Left lobe of liver (tissue), 2 donors: ENCODE data around the gene RAB44. TPM values are rescaled to one million over a fixed set of nuclear protein-coding genes. Genes with fewer than 3 reads are reported as not detected.
A peak's percentile ranks its signal among the peaks of the same experiment; 100 is the strongest.

Source experiments
- ATAC-seq: fragments of 200-7000 bp; cut with Tn5 transposase; one replicate; pipeline ENCODE4 v1.9.1; 2020; ENCODE audit warnings: mild to moderate bottlenecking, moderate library complexity
- DNase-seq: peaks from one replicate; pipeline ENCODE4 v3.0.0-alpha.2; 2020; ENCODE audit warnings: low spot score
- total RNA-seq: library from RNA; stranded (reverse); gene quantifications from one replicate; pipeline ENCODE4 v1.2.1, GENCODE V29; 2021
- donor health status: DM: no; HTN: no; CAD: no; lungs with moderate emphysema.
- donor health status: DM: no; HTN: yes; CAD: no.

Gene RAB44
- total RNA-seq, 1 donor from 2014 or later: 0.08 TPM

- ATAC-seq (no peak), DNase-seq (no peak)
Measured at GRCh38 chr6:36668591-36668990, 29.0 kb upstream of the RAB44 start.

GRCh38 chr6:36669002-36669401 is 28.6 kb upstream of the RAB44 start:
- ATAC-seq (no peak), DNase-seq (no peak)

GRCh38 chr6:36670271-36670670 is 27.4 kb upstream of the RAB44 start:
- no peak for DNase-seq
- ATAC-seq: no peak

GRCh38 chr6:36671687-36672375 is 25.8 kb upstream of the RAB44 start:
- ATAC-seq (no peak), DNase-seq (no peak)

- ATAC-seq (no peak), DNase-seq (no peak)
Measured at GRCh38 chr6:36673882-36674281, 23.7 kb upstream of the RAB44 start.

- ATAC-seq: no peak
Measured at GRCh38 chr6:36674942-36675341, 22.7 kb upstream of the RAB44 start.

GRCh38 chr6:36676141-36677058 is 21.2 kb upstream of the RAB44 start:
- DNase-seq (no peak), ATAC-seq (no peak)

More at GRCh38 chr6:36674942-36675341, 22.7 kb upstream of the RAB44 start:
- no peak for DNase-seq

- ATAC-seq: no peak
Measured at GRCh38 chr6:36677059-36677749, 20.4 kb upstream of the RAB44 start.

GRCh38 chr6:36677753-36678487 is 19.7 kb upstream of the RAB44 start:
- DNase-seq: peak; percentile 63
- peak; percentile 8 for ATAC-seq

More at GRCh38 chr6:36677059-36677749, 20.4 kb upstream of the RAB44 start:
- no peak for DNase-seq

- peak; percentile 95 for DNase-seq
- ATAC-seq: peak; percentile 74
Measured at GRCh38 chr6:36678488-36679042, 19.1 kb upstream of the RAB44 start, which contains the start of gene CDKN1A. TSS of gene CDKN1A (plus strand) at chr6:36678714. CDS start at chr6:36684102, 5,388 bp downstream.

GRCh38 chr6:36679043-36679833 is 18.4 kb upstream of the RAB44 start:
- ATAC-seq (peak; percentile 55), DNase-seq (peak; percentile 92)

GRCh38 chr6:36682328-36683144 is 15.1 kb upstream of the RAB44 start:
- DNase-seq (peak; percentile 87), ATAC-seq (peak; percentile 4)

- no peak for DNase-seq
- ATAC-seq: no peak
Measured at GRCh38 chr6:36683145-36683655, 14.4 kb upstream of the RAB44 start.

GRCh38 chr6:36683656-36684446 is 13.8 kb upstream of the RAB44 start:
- DNase-seq (peak; percentile 79), ATAC-seq (peak; percentile 38)

GRCh38 chr6:36684447-36684812 is 13.2 kb upstream of the RAB44 start:
- DNase-seq: no peak
- ATAC-seq: no peak

GRCh38 chr6:36685166-36685924 is 12.3 kb upstream of the RAB44 start:
- no peak for DNase-seq
- no peak for ATAC-seq
